Measurements from ENCODE around the gene SCNN1B.

The SCNN1B gene

DNA sequence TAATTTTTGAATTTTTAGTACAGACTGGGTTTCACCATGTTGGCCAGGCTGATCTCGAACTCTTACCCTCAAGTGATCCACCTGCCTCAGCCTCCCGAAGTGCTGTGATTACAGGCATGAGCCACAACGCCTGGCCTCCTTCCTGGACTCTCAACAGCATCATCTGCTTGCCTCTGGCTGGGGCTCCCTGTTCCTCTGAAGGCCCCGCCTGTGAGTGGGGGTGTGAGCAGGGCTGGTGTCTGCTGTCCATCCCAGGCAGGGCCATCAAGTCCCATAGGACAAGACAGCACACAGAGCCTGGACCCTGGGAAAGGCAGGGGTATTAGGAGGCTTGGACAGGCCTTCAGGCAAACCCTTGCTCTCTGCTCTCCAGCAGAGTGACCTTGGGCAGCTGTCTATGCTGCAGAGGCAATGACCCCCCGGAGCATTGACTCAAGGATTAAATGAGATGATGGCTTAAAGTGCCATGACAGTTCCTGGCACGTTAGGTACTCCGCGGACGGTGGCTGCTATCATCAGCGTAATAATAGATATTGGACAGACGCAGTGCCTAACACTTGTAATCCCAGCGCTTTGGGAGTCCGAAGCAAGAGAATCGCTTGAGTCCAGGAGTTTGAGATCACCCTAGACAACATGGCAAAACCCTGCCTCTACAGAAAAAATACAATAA is 19.2 kb downstream of the SCNN1B start:
- DNase-seq (ENCODE audit: low read depth) = no peak

DNA sequence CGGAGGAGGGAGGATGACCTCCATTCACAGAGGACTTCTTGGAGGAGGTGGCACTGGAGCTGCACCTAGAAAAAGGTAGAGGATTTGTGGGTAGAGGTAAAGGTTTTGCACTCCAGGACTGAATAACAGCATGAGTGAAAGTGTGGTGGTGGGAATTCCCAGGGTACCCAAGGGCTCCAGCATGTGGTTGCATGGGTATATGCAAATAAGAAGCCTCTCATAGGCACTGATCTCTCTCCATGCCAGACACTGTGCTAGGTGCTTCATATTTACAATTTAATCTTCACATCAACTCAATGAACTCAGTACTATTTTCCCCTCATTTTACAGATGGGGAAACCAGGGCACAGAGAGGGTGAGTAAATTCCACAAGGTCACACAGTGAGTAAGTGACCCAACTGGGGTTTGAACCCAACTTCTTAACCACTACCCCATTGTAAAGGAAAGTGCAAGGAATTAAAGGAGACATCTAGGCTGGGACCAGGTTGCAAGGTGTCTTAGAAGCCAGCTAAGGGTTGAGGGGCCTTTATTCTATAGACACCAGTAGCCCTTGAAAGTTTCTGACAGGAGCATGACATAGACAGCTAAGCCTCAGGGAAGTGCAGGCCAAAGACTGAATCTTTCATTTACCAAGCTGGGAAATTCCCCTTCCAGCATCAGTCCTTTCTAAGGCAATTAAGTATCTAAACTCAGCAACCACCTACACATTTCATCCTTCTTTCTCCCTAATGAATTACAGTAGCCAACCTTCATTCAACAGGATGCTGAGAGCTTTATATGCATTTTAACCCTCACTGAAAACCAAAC is 21.3 kb downstream of the SCNN1B start:
- DNase-seq (ENCODE audit: low read depth) = no peak

GRCh38 chr16:23324727-23325126 is 22.6 kb downstream of the SCNN1B start:
- DNase-seq (ENCODE audit: low read depth) = no peak

DNA sequence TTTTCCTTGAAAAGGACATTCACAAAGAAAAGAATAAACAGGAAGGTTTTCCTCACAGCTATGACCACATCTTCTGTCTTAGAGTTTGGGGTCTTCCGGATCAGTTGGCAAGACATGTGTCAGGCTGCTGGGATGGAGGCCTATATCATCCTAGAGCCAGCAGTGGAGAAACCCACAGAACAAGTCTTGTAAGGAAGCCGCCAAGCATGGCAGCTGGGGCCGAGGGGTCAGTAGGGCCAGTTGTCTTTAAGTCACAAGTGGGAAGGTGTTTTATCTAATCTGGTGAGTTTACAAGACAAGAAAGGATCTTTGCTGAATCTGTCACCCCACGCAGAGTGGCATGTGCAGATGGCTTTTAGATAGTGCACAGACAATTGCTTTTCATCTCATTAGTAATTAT is 25.7 kb downstream of the SCNN1B start:
- DNase-seq (ENCODE audit: low read depth) = no peak

GRCh38 chr16:23330161-23330560 is 28.1 kb downstream of the SCNN1B start:
- no peak for DNase-seq (ENCODE audit: low read depth)

DNA sequence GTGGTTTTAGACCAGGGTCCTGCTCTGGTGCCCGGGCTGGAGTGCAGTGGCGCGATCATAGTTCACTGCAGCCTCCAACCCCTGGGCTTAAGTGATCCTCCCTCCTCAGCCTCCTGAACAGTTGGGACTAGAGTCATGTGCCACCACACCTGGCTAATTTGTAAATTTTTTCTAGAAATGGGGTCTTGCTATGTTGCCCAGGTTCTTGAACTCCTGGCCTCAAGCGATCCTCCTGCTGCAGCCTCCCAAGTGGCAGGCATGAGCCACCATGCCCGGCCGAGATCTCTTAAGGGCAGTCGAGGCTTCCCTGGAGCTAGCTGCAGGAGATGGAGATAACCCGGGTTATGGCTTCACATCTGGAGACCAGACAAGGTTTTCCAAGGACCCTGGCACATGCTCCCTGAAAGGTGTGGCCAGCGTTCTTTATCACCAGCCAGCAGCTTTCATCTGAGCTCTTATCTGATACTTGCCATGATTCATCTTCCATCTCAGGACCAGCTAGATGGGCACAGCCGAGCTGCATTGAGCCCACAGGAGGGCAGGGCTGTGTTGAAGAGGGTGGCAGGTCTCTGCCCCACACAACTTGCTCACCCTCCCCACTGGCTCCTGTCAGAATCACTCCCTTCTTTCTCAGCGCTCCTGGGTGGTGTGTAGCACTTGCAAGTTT is 28.6 kb downstream of the SCNN1B start:
- DNase-seq (ENCODE audit: low read depth) = no peak

DNA sequence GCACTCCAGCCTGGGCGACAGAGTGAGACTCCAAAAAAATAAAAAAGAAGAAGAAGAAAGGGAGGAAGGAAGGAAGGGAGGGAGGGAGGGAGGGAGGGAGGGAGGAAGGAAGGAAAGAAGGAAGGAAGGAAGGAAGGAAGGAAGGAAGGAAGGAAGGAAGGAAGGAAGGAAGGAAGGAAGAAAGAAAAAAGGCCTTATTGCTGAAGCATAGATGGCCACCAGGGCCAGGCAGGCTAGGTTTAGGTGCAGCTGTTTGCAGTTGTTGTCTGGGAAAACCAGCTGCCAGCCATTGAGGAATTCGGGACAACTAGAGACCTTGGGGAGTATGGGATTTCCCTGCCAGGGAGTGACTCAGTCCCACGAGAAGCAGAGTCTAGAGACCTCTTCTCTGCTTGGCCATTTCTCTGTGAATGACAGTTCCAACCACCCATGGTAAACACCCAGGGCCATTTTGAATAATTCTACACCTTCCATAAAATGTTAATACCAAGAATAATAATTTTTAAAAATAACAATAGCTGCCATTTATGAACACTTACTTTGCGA is 31.0 kb downstream of the SCNN1B start:
- DNase-seq (ENCODE audit: low read depth) = no peak

DNA sequence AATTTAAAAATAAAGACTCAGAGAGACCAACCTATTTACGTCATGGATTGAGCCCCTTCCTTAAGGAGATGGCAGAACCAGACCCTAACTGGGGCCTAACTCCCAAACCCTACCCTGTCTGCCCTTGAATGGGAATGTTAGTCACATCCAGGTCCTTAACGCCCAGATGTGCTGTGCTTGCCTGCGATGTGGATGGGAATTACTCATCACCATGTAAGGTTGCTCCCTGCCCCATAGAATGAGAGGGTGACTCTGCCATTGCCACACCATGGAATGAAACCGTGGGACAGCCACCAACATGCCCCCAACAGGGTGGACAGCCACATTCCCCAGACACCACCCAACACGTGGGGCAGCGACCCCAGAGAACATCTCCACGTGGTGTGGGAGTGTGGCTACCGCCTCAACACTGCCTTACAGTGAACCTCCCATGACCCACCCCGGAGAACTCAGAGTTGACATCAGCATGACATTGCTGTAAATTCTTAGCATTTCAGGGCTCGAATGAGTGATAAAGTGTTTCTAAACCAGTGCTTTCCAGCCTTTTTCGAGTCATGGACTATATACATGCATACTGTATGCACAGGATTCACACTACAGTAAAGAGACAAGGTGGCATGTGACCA is 31.8 kb downstream of the SCNN1B start:
- DNase-seq (ENCODE audit: low read depth) = no peak

- DNase-seq (ENCODE audit: low read depth) = no peak
Observed at GRCh38 chr16:23334457-23334853, 32.4 kb downstream of the SCNN1B start.

DNA sequence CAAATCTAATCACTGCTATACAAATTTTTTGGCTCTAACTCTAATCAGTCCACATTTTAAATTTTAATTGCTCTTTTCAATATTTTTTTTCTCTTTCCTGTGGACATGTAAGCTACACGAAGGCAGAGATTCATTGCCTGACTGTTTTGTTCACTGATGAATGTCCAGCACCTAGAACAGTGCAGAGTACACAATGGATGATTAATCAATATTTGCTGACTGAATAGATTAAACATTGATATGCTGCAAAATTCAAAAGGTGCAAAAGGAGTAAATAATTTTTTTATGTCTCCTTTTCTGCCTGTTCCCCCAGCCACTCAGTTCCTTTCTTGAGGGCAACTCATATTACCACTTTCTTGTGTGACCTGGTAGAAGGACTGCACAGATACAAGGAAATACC is 32.8 kb downstream of the SCNN1B start:
- DNase-seq (ENCODE audit: low read depth) = no peak

- no peak for DNase-seq (ENCODE audit: low read depth)
Observed at GRCh38 chr16:23337836-23338550, 35.9 kb downstream of the SCNN1B start.

DNA sequence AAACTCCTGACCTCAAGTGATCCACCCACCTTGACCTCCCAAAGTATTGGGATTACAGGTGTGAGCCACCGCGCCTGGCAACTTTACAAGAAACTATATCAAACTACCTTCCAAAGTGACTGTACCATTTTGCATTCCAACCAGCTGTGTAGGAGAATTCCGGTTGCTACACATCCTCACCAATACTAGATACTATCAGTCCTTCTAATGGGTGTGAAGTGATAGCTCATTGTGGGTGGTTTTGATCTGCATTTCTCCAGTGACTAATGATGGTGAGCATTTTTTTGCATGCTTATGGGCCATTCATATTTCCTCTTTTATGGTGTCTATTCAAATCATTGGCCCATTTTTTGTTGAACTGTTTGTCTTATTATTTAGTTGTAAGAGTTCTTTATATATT is 37.7 kb downstream of the SCNN1B start:
- DNase-seq (ENCODE audit: low read depth) = no peak

DNA sequence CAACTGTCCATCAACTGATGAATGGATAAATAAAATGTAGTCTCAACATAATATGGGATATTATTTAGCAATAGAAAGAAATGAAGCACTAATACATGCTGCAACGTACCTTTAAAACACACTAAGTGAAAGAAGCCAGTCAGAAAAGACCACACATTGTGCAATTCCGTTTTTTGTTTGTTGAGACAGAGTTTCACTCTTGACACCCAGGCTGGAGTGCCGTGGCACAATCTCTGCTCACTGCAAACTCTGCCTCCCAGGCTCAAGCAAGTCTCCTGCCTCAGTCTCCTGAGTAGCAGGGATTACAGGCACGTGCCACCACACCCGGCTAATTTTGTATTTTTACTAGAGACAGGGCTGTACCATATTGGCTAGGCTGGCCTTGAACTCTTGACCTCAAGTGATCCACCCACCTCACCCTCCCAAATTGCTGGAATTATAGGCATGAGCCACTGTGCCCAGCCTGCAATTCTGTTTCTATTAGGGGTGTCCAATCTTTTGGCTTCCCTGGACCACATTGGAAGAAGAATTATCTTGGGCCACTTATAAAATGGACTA is 40.1 kb downstream of the SCNN1B start:
- DNase-seq (ENCODE audit: low read depth) = no peak

- no peak for DNase-seq (ENCODE audit: low read depth)
Observed at GRCh38 chr16:23343643-23344612, 41.8 kb downstream of the SCNN1B start.

DNA sequence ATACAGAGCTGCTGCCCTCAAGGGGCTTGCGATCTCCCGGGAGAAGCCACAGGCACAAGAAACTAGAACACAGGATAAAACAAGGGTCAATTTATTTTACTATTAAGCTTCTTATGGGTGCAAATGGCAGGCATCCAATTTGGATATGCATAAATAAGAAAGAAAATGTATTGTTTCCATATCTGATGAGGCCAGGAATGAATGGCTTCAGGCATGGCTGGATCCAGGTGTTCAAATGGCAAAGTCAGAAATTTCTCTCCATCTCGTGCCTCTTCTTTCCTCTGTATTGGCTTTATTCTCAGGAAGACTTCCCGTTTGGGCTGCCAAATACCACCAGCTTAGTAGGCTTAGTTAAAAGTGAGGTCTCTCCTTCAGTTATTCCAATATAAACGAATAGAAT is 43.1 kb downstream of the SCNN1B start:
- no peak for DNase-seq (ENCODE audit: low read depth)

DNA sequence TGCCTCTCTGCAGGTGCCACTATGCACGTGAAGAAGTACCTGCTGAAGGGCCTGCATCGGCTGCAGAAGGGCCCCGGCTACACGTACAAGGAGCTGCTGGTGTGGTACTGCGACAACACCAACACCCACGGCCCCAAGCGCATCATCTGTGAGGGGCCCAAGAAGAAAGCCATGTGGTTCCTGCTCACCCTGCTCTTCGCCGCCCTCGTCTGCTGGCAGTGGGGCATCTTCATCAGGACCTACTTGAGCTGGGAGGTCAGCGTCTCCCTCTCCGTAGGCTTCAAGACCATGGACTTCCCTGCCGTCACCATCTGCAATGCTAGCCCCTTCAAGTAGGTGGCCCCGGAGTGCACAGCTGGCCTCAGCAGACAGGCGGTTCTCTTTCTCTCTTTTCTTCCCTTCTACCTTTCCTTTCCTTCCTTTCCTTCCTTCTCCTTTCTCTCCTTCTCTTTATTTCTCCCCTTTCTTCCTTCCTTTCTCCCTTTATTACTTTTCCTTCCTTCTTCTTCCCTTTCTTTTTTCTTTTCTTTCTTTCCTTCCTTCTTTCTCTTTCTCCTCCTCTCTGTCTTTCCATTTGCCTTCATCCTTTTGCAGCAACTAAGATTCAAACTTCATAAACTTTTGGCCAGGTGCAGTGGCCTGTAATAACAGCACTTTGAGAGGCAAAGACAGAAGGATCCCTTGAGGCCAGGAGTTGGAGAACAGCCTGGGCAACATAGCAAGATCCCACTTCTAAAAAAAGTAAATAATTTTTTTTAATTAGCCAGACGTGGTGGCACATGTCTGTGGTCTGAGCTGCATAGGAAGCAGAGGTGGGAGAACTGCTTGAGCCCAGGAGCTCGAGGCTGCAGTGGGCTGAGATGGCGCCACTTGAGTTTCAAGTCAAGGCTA is 46.7 kb downstream of the SCNN1B start:
- no peak for DNase-seq (ENCODE audit: low read depth)

- DNase-seq (ENCODE audit: low read depth) = no peak
Observed at GRCh38 chr16:23351360-23351759, 49.3 kb downstream of the SCNN1B start.

DNA sequence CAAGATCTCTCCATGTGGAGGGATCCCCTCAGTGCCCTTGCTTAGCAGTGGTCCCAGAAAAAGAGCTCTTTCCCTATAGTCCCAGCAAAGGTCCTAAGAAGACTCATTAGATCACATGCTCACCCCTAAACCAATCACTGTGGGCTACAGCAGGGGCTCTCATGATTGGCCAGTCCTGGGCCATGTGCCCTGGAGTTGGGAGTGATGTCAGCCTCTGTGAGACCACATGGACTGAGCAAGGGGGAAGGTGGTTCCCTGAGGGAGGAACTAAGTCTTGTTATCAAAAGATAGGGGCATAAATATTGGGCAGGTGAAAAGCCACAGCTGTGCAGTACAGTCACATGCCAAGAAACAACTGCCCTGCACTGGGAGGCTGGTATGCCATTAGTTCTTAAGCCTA is 51.3 kb downstream of the SCNN1B start:
- DNase-seq (ENCODE audit: low read depth) = no peak

DNA sequence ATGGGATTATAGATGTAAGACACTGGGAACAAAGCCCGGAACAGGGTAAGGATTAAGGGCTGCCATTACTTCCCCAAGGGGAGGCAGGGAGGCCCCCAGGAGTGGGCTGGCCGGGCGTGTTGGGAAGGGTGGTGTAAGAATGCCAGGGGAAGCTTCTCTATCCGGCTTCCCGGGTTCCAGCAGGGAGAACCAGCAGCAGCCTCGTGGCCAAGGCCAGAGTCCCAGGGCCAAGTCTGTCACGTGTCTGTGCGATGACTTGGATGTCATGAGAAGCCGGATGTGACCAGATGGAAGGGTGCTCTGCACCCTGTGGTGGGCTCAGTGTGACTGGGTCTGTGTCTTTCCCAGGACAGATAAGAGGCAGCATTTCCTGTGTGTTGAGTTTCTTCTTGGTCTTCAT is 52.1 kb downstream of the SCNN1B start:
- no peak for DNase-seq (ENCODE audit: low read depth)

All from stimulated activated CD4-positive, alpha-beta T cell treated with anti-CD3 and anti-CD28 coated beads, Interleukin-2, amount 100 ng/mL, for 4 hours (primary cell).